ENCODE measurements around the gene CDC14B.
"Not testable (repeated sequence)": the region's sequence is repeated elsewhere in the genome, so short reads cannot be mapped to it uniquely, and the experiment has no call there.

Gene CDC14B

GRCh38 chr9:96524764-96525163 lies 94.9 kb downstream of the CDC14B start:
- DNase-seq, result no peak

GRCh38 chr9:96524045-96524444 lies 95.6 kb downstream of the CDC14B start:
- no peak for DNase-seq

DNA sequence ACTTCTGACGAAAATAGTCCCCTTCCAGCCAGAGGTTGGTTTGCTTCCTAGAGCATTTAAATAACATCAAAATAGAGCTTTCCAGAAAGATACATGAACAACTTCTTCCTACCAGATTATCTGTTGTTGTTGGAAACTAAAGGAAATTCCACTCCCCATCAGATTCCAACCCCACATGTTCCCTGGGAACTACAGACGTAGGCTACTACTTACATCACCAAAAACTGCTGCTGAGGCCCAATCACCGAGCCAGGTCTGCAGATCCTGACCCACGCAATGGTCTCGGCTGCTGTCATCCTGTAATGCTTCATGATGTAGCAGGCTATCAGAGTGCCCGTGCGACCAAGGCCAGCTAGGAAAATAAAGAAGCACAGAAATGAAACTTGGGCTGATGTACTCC lies 96.3 kb downstream of the CDC14B start:
- DNase-seq, result no peak

- no peak for DNase-seq
Observed at GRCh38 chr9:96522366-96522765, 97.3 kb downstream of the CDC14B start.

- DNase-seq, result no peak
Observed at GRCh38 chr9:96519787-96520186, 99.9 kb downstream of the CDC14B start.

GRCh38 chr9:96519095-96519494 lies 100.5 kb downstream of the CDC14B start:
- DNase-seq, result no peak

DNA sequence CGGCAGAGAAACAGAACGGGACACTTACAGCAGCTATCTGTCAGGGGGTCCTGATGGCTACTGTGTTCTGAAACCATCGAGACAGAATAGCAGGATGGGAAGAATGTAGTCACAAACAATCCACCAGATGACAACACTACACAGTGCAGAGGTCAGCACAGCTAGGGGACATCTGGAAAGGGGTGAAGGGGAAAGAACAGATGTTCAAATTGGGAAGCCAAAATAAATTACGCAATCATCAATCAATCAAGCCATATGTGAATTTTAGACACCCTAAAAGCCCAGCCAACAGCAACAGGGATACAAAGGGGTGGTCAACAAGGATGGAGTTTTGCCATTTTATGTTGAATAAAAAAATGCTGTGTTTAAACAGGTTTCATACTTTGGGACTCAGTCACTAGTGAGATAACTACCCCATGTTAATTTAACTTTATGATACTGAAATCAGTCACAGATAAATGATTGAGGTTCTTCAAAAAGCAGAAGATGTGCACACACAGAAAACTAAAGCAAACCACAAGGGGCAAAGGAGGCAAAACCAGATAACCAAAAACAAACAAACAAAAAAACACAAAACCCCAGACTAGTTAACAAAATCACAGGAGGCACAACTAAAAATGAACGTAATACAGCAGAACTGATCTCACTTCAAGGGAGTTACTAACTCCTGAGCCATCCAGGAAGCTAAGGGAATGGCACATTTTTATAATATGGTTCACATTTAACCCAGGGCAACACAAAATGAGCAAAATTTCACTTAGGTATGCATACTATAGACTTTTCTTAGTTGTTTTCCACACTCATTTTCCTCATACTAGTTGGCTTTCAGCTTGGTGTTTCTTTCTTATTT lies 103.8 kb downstream of the CDC14B start:
- DNase-seq, result no peak

GRCh38 chr9:96514800-96515158 lies 104.9 kb downstream of the CDC14B start:
- DNase-seq, result no peak

DNA sequence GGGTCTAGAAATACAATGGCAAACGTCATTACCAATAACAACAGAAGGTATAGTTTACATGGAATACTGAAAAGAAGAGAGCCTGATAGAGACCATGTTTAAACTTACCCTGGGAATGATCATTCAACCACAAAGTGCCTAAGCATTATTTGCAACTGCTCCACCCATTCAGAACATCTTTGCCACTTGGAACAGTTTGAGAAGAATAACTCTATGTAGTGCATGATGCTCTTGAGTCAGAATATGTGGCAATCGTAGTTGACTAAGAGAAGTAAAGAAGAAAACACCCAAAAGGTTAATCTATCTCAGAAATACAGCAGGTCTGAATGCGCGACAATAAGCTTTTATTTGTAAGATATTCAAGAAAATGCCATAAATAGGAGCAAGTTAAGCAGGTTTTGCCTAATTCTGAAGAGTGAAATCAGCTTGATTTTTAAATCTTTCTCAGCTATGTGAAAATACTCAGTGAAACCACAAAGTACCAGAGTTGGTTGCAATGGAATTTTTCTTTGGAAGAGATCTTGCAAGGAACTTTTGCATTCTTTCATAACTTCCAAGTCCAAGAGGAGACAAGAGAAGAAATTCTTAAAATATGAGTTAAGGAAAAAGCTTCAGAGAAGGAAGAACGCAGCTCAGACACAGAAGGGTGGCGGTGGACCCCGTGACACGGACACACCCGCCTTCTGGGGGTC lies 105.4 kb downstream of the CDC14B start:
- no peak for DNase-seq

GRCh38 chr9:96513622-96514021 lies 106.0 kb downstream of the CDC14B start:
- no peak for DNase-seq

GRCh38 chr9:96512240-96512639 lies 107.4 kb downstream of the CDC14B start:
- no peak for DNase-seq

GRCh38 chr9:96510258-96510657 lies 109.4 kb downstream of the CDC14B start:
- no peak for DNase-seq

DNA sequence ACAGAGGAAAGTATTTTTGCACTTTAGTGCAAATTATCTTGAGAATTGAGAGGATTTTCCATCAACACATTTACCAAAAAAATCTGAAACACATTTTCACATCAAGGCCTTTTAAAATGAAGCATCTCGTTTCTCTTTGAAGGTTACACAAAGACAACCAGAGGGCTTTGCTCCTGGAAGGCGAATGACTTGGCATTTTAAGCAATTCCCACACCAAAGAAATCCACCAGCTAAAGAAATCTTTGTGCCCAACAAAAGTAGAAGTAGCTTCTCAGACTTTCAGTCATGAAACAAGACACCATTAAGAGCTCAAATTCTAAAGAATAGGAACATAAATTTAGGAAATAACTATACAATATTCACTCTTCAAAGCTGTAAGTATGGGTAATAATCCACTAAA lies 109.8 kb downstream of the CDC14B start:
- no peak for DNase-seq

DNA sequence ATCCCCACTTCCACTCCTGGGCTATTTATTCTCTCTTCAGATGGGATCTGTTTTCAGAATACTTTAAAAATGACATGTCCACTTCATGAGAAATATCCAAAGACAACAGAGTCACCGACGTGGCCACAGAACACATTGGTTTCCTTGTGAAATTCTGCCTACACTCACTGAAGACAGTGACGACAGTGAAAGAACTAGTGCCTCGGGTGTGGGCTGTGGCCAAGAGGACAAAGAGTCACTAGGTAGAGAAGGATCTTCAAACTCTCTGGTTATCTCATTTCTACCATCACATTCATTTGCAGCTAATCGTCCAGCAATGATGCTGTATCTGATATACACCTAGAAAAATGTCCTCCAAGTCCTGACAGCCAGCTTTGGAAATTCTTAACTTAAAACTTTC lies 110.6 kb downstream of the CDC14B start:
- DNase-seq, result no peak

GRCh38 chr9:96508227-96508940 lies 111.3 kb downstream of the CDC14B start:
- DNase-seq, result no peak

GRCh38 chr9:96505316-96505991 lies 114.2 kb downstream of the CDC14B start:
- no peak for DNase-seq

- DNase-seq, result no peak
Observed at GRCh38 chr9:96503918-96504317, 115.7 kb downstream of the CDC14B start.

DNA sequence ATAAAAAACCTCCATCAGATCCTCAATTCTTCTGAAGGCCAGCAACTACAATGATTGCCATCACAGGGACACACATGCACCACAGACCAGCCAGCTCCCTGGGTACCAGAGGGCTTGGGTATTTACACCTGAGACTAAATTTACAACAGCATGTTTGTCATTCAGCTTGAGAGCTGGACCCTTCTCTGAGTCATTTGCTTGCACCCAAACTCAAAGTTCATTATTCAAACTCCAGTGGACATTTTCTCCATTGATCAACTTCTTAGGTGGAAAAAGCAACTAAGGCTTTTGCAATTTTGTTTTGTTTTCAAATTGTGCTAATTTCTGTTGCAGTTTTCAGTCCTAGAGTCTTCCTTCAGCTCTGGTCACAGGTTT lies 116.3 kb downstream of the CDC14B start:
- not testable (repeated sequence) for DNase-seq

- DNase-seq, result no peak
Observed at GRCh38 chr9:96502539-96503373, 116.9 kb downstream of the CDC14B start.

- no peak for DNase-seq
Observed at GRCh38 chr9:96501633-96502538, 117.8 kb downstream of the CDC14B start.
